ENCODE data around the gene FCN1. TPM values are rescaled to one million over a fixed set of nuclear protein-coding genes. Genes with fewer than 3 reads are reported as not detected.

The FCN1 gene
- total RNA-seq, 3 donors from 2014 or later (not counting 1 experiment from before 2014, with no cell fraction given): 22.7 to 70.3 (median 26.9) TPM

DNA sequence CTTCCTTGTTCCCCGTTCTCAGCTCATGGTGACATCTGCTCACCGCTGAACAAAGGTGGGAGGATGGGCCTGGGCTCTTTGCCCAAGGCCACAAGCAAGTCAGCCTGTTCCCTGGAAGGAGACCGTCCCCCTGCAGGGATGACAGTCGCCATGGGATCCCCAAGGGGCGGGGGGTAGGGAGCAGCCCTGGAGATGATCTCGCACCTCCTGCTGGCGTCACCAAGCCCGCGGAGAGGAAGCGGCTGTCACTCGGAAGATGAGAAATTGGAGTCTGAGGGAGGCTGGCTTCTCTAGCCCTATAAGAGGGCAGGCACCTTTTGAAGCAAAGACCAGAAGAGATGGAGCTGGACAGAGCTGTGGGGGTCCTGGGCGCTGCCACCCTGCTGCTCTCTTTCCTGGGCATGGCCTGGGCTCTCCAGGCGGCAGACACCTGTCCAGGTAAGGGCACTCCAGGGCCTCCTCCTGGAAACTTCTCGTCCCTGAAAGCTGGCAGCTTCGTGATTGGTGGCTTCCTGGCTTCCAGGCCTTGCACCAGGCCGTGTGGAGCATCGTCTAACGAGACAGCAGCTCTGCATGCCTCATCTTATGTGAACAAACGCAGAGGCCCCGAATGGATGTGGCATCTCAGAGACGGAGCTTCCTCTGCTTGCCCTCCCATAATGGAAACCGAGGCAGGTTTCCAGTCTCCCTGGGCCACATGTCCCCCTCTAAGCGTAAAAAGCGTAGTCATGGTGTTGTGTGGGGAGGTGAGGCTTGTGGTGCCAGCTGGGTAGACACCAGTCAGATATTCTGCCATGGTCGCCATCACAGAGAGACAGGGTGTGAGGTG, 37.0 kb downstream of the FCN1 start, which contains the start of gene FCN2:
FCN2 (plus strand) TSS at position 327 of the 829 bp plus-strand sequence; CDS start at position 339, 12 bp downstream.
- 73% methylated on average over 25 of the region's 25 CpGs for WGBS (ENCODE audit: insufficient coverage)
- H3K9me3 ChIP-seq (ENCODE audit: control insufficient read depth, insufficient read depth, low read length): no peaks in the 10 kb centered on the region

DNA sequence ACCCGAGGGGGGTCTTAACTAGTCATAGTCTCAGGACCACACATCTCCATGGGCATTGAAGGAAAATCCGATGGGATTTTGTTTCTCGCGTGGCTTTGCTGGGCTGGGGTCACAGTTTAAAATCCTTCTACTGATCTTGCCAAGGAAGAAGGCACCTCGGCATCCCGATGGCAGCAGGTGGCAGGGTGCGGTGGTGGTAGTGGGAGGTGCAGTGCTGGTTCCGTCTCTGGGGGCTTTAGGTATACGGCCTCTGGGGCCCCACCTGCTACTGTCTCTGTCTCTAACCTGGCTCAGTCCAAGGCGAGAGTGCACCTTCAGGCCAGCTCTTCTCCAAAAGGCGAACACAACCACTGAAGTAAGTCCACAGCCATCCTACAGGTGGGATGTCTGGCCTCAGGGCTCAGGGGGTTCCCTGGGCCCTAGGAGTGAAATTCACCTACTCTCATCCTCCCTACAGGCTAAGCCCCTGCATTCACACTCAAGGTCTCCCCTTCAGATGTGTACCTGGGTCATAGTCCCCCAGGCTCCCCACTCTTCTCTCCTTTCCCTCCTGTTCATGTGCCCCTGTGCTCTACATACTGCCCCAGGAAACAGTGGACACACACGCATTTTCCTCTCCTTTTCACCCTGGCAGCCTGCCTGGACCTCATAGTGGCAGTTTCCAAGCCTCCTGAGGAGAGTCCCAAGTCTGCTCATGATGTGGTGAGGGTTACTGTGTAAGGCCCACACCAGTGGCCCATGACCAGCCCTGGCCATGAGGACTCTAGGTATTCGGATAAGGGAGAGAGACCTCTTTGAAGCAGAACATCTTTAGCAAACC, 37.8 kb downstream of the FCN1 start:
- Mint-ChIP-seq H3K27me3 (ENCODE audit: low read depth in 2 of 2) (peaks cover 2 to 18% of the 10 kb centered on the region in 2 donors), H3K36me3 (no peaks in the 10 kb centered on the region), H3K4me1 (no peaks in the 10 kb centered on the region), H3K4me3 (no peak overlapping the region), H3K9me3 (no peaks in the 10 kb centered on the region), H3K27ac (no peak overlapping the region)
- H3K27me3 ChIP-seq (ENCODE audit: control insufficient read depth, insufficient read depth, low read length): no peaks in the 10 kb centered on the region
- H3K4me1 ChIP-seq (ENCODE audit: control insufficient read depth, insufficient read depth, low read length): no peaks in the 10 kb centered on the region
- H3K36me3 ChIP-seq (ENCODE audit: control insufficient read depth, insufficient read depth, low read length): no peaks in the 10 kb centered on the region
- intact Hi-C loops (cut with micrococcal nuclease): no loop called here
- 90% methylated on average over 13 of the region's 13 CpGs for WGBS (ENCODE audit: insufficient coverage)
- H3K4me3 ChIP-seq (ENCODE audit: low read length): no peak overlapping the region
- H3K27ac ChIP-seq (ENCODE audit: low read length): no peak overlapping the region
- ATAC-seq: no peak
- H3K9me3 ChIP-seq (ENCODE audit: control insufficient read depth, insufficient read depth, low read length): no peaks in the 10 kb centered on the region
- no peak for DNase-seq
- no peak for TF ChIP-seq CTCF (IDR thresholded peaks at IDR 0.05)

More for the DNA sequence above, 37.0 kb downstream of the FCN1 start, which contains the start of gene FCN2:
- no peaks in the 10 kb centered on the region for H3K4me1 Mint-ChIP-seq
- H3K9me3 Mint-ChIP-seq: no peaks in the 10 kb centered on the region
- H3K27me3 Mint-ChIP-seq (ENCODE audit: low read depth in 2 of 2): peaks cover 2 to 18% of the 10 kb centered on the region in 2 donors
- no peaks in the 10 kb centered on the region for H3K36me3 Mint-ChIP-seq
- intact Hi-C loops (cut with micrococcal nuclease): no loop called here
- H3K4me3 ChIP-seq (ENCODE audit: low read length): no peak within 1 kb of the TSS
- no peak for TF ChIP-seq CTCF (IDR thresholded peaks at IDR 0.05)
- H3K27ac ChIP-seq (ENCODE audit: low read length): no peak within 1 kb of the TSS
- no peaks in the 10 kb centered on the region for H3K36me3 ChIP-seq (ENCODE audit: control insufficient read depth, insufficient read depth, low read length)
- ATAC-seq: no peak
- no peak within 1 kb of the TSS for H3K4me3 Mint-ChIP-seq
- DNase-seq: no peak
- no peak within 1 kb of the TSS for H3K27ac Mint-ChIP-seq
- H3K4me1 ChIP-seq (ENCODE audit: control insufficient read depth, insufficient read depth, low read length): no peaks in the 10 kb centered on the region
- no peaks in the 10 kb centered on the region for H3K27me3 ChIP-seq (ENCODE audit: control insufficient read depth, insufficient read depth, low read length)

DNA sequence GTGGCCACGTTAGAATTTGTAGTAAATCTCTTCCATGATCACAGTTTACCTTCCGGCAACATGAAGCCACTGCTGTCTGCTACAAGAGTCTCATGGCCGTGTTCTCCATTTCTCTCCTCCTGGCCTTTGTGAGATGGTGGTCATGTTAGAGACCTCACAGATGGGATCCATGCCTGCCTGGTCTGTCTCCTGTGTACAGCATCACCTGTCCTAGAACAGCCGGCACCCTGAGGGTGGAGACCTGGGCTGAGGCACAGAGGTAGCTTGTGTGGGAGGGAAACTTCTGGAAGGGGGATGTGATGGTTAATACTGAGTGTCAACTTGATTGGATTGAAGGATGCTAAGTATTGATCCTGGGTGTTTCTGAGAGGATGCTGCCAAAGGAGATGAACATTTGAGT, 40.2 kb downstream of the FCN1 start:
- peaks cover 2 to 18% of the 10 kb centered on the region in 2 donors for H3K27me3 Mint-ChIP-seq (ENCODE audit: low read depth in 2 of 2)
- H3K36me3 ChIP-seq (ENCODE audit: control insufficient read depth, insufficient read depth, low read length): no peaks in the 10 kb centered on the region
- no peaks in the 10 kb centered on the region for H3K4me1 Mint-ChIP-seq
- H3K4me3 ChIP-seq (ENCODE audit: low read length): no peak overlapping the region
- no peak overlapping the region for H3K27ac ChIP-seq (ENCODE audit: low read length)
- no peak overlapping the region for H3K4me3 Mint-ChIP-seq
- no peaks in the 10 kb centered on the region for H3K27me3 ChIP-seq (ENCODE audit: control insufficient read depth, insufficient read depth, low read length)
- H3K4me1 ChIP-seq (ENCODE audit: control insufficient read depth, insufficient read depth, low read length): no peaks in the 10 kb centered on the region
- 96% methylated on average over 3 of the region's 4 CpGs for WGBS (ENCODE audit: insufficient coverage)
- TF ChIP-seq CTCF (IDR thresholded peaks at IDR 0.05): no peak
- intact Hi-C loops (cut with micrococcal nuclease): no loop called here
- H3K36me3 Mint-ChIP-seq: no peaks in the 10 kb centered on the region
- no peak overlapping the region for H3K27ac Mint-ChIP-seq
- ATAC-seq (no peak), DNase-seq (no peak)
- no peaks in the 10 kb centered on the region for H3K9me3 Mint-ChIP-seq
- H3K9me3 ChIP-seq (ENCODE audit: control insufficient read depth, insufficient read depth, low read length): no peaks in the 10 kb centered on the region
